ENCODE measurements around the gene PHLDB1. TPM values are rescaled to one million over a fixed set of nuclear protein-coding genes. Genes with fewer than 3 reads are reported as not detected.

PHLDB1 gene
- total RNA-seq, 2 donors from 2014 or later, result 45.9 to 54.9 TPM

DNA sequence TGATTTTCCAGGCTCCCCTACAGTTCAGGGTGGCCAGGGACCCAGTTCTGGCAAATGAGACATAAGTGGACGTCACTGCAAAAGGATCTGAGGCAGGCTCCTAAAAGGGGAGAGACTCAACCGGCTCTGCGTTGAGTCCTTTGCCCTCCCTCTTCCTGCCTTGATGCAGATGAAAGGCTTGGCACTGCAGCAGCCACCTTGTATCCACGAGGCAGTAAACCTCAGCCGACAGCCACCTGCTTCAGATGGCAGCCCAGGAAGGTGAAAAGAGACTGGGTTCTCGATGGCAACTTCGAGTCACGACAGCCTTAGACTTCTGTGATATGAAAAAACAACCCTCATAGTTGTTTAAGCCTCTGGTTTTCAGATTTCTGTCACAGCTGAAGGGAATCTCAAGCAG lies 86.8 kb downstream of the PHLDB1 start:
- 90 to 95% methylated on average over 7 to 8 of the region's 8 CpGs for WGBS, 2 experiments (ENCODE audit: insufficient coverage in 1 of 2, insufficient read length in 1 of 2)
- H3K36me3 ChIP-seq (ENCODE audit: control insufficient read depth, insufficient read depth, low read length), result no peaks in the 10 kb centered on the region
- H3K27ac ChIP-seq (ENCODE audit: low read depth, low read length), result no peak overlapping the region
- H3K4me3 Mint-ChIP-seq, result no peak overlapping the region
- no peaks in the 10 kb centered on the region for H3K9me3 ChIP-seq (ENCODE audit: control insufficient read depth, low read length)
- H3K36me3 Mint-ChIP-seq (ENCODE audit: low read depth), result no peaks in the 10 kb centered on the region
- no peak for DNase-seq
- H3K27ac Mint-ChIP-seq, result no peak overlapping the region
- H3K4me1 ChIP-seq (ENCODE audit: control insufficient read depth, insufficient read depth, low read length), result no peaks in the 10 kb centered on the region
- H3K4me1 Mint-ChIP-seq, result peaks cover 34% of the 10 kb centered on the region
- no peaks in the 10 kb centered on the region for H3K9me3 Mint-ChIP-seq
- peaks cover 13% of the 10 kb centered on the region for H3K27me3 Mint-ChIP-seq (ENCODE audit: insufficient read depth)
- H3K9ac ChIP-seq (ENCODE audit: extremely low read depth, low read length, poor library complexity, severe bottlenecking), result no peak overlapping the region
- H3K27me3 ChIP-seq (ENCODE audit: control insufficient read depth, insufficient read depth, low read length, poor library complexity, severe bottlenecking), result no peaks in the 10 kb centered on the region
- TF ChIP-seq, protein P1, sequence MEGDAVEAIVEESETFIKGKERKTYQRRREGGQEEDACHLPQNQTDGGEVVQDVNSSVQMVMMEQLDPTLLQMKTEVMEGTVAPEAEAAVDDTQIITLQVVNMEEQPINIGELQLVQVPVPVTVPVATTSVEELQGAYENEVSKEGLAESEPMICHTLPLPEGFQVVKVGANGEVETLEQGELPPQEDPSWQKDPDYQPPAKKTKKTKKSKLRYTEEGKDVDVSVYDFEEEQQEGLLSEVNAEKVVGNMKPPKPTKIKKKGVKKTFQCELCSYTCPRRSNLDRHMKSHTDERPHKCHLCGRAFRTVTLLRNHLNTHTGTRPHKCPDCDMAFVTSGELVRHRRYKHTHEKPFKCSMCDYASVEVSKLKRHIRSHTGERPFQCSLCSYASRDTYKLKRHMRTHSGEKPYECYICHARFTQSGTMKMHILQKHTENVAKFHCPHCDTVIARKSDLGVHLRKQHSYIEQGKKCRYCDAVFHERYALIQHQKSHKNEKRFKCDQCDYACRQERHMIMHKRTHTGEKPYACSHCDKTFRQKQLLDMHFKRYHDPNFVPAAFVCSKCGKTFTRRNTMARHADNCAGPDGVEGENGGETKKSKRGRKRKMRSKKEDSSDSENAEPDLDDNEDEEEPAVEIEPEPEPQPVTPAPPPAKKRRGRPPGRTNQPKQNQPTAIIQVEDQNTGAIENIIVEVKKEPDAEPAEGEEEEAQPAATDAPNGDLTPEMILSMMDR (conservative IDR thresholded peaks at IDR 0.05), result no peak
- no peak overlapping the region for H3K4me3 ChIP-seq (ENCODE audit: low read length)

DNA sequence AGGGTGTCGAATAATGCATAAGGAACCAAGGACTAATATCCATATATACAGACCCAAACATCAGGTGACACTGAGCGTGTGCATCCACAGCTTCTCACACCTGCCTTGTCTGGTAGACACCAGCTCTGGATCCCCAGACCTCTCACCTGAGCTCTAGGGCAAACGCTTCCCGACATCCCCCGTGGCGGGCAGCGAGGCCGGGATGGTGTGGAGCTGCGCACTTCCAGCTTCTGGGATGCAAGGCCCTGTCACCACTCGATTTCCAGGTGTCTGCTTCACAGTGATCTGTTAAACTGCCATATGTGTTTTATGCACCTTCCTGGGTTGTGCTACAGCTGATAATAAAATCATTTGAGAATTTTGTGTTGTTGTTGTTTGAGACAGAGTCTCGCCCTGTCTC lies 87.4 kb downstream of the PHLDB1 start:
- H3K9ac ChIP-seq (ENCODE audit: extremely low read depth, low read length, poor library complexity, severe bottlenecking), result no peak overlapping the region
- H3K36me3 ChIP-seq (ENCODE audit: control insufficient read depth, insufficient read depth, low read length), result no peaks in the 10 kb centered on the region
- H3K27ac Mint-ChIP-seq, result no peak overlapping the region
- H3K4me3 Mint-ChIP-seq, result no peak overlapping the region
- TF ChIP-seq, protein P1 (conservative IDR thresholded peaks at IDR 0.05), result no peak
- H3K27me3 ChIP-seq (ENCODE audit: control insufficient read depth, insufficient read depth, low read length, poor library complexity, severe bottlenecking), result no peaks in the 10 kb centered on the region
- no peak for DNase-seq
- H3K4me3 ChIP-seq (ENCODE audit: low read length), result no peak overlapping the region
- 93 to 94% methylated on average over 7 to 11 of the region's 11 CpGs for WGBS, 2 experiments (ENCODE audit: insufficient coverage in 1 of 2, insufficient read length in 1 of 2)
- peaks cover 13% of the 10 kb centered on the region for H3K27me3 Mint-ChIP-seq (ENCODE audit: insufficient read depth)
- no peaks in the 10 kb centered on the region for H3K36me3 Mint-ChIP-seq (ENCODE audit: low read depth)
- H3K9me3 Mint-ChIP-seq, result peaks cover 3% of the 10 kb centered on the region
- peaks cover 34% of the 10 kb centered on the region for H3K4me1 Mint-ChIP-seq
- H3K27ac ChIP-seq (ENCODE audit: low read depth, low read length), result no peak overlapping the region
- no peaks in the 10 kb centered on the region for H3K4me1 ChIP-seq (ENCODE audit: control insufficient read depth, insufficient read depth, low read length)
- H3K9me3 ChIP-seq (ENCODE audit: control insufficient read depth, low read length), result peaks cover under 1% of the 10 kb centered on the region

DNA sequence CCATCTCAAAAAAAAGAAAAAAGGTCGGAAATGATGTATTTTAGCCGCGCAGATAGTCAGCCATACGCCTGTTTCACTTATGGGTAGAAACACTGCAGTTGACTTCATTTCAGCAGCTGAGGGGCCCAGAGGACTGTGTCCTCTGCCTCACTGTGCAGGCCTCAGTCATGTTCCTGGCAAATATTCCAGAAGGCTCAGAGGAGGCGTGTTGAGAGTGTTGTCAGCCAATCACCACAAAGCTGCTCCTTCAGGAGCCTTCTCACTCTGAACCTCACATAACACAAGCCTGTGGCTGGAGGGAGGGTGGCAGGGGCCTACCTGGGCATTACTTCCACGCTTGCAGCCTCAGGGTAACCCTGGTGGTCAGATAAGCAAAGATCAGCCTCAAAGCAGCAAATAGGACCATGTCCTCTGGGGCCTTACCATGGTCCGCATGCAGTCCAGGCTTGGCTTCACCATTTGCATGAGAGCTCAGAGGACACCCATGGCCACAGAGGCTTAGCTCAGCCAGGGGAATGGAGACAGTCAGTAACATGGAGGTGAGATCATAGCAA lies 89.3 kb downstream of the PHLDB1 start:
- peaks cover 16% of the 10 kb centered on the region for H3K9me3 Mint-ChIP-seq
- WGBS, 2 experiments (ENCODE audit: insufficient coverage in 1 of 2, insufficient read length in 1 of 2), result 92 to 95% methylated on average over 5 to 7 of the region's 7 CpGs
- peaks cover 5% of the 10 kb centered on the region for H3K36me3 Mint-ChIP-seq (ENCODE audit: low read depth)
- Histone ChIP-seq H3K9ac (ENCODE audit: extremely low read depth, low read length, poor library complexity, severe bottlenecking) (no peak overlapping the region), H3K4me3 (ENCODE audit: low read length) (no peak overlapping the region), H3K9me3 (ENCODE audit: control insufficient read depth, low read length) (peaks cover 8% of the 10 kb centered on the region), H3K27ac (ENCODE audit: low read depth, low read length) (no peak overlapping the region), H3K36me3 (ENCODE audit: control insufficient read depth, insufficient read depth, low read length) (no peaks in the 10 kb centered on the region), H3K4me1 (ENCODE audit: control insufficient read depth, insufficient read depth, low read length) (no peaks in the 10 kb centered on the region), H3K27me3 (ENCODE audit: control insufficient read depth, insufficient read depth, low read length, poor library complexity, severe bottlenecking) (no peaks in the 10 kb centered on the region)
- peaks cover 8% of the 10 kb centered on the region for H3K27me3 Mint-ChIP-seq (ENCODE audit: insufficient read depth)
- TF ChIP-seq, protein P1 (conservative IDR thresholded peaks at IDR 0.05), result peak; percentile 60
- H3K4me1 Mint-ChIP-seq, result peaks cover 27% of the 10 kb centered on the region
- H3K4me3 Mint-ChIP-seq, result no peak overlapping the region
- DNase-seq, result peak; percentile 72
- no peak overlapping the region for H3K27ac Mint-ChIP-seq
